HG03135 (cell line): Measurements from ENCODE around the gene ZNF408.

ENCODE experiments used
- ATAC-seq: cut with Tn5 transposase; IDR thresholded peaks from one replicate; pipeline ENCODE4 v1.9.1; 2021; ENCODE audit warnings: mild to moderate bottlenecking, moderate library complexity; ENCODE audit not compliant: unreplicated experiment

ZNF408 gene

GRCh38 chr11:46725338-46726205, 24.7 kb downstream of the ZNF408 start:
- no peak for ATAC-seq

- no peak for ATAC-seq
Observed at GRCh38 chr11:46726206-46726862, 25.5 kb downstream of the ZNF408 start.

- ATAC-seq = no peak
Observed at GRCh38 chr11:46727952-46728658, 27.3 kb downstream of the ZNF408 start.

GRCh38 chr11:46728659-46729040, 27.8 kb downstream of the ZNF408 start:
- no peak for ATAC-seq

GRCh38 chr11:46729110-46730027, 28.5 kb downstream of the ZNF408 start:
- ATAC-seq = no peak

- no peak for ATAC-seq
Observed at GRCh38 chr11:46731545-46731944, 30.7 kb downstream of the ZNF408 start.

GRCh38 chr11:46733234-46733633, 32.4 kb downstream of the ZNF408 start:
- ATAC-seq = no peak

GRCh38 chr11:46736146-46736545, 35.3 kb downstream of the ZNF408 start:
- ATAC-seq = no peak

- ATAC-seq = no peak
Observed at GRCh38 chr11:46736615-46737014, 35.8 kb downstream of the ZNF408 start.

GRCh38 chr11:46737699-46738098, 36.9 kb downstream of the ZNF408 start:
- ATAC-seq = no peak

GRCh38 chr11:46738887-46739286, 38.1 kb downstream of the ZNF408 start:
- no peak for ATAC-seq

- ATAC-seq = no peak
Observed at GRCh38 chr11:46741600-46742484, 41.0 kb downstream of the ZNF408 start.

- no peak for ATAC-seq
Observed at GRCh38 chr11:46743043-46743442, 42.2 kb downstream of the ZNF408 start.

GRCh38 chr11:46743693-46744339, 43.0 kb downstream of the ZNF408 start:
- ATAC-seq = no peak

- no peak for ATAC-seq
Observed at GRCh38 chr11:46745328-46745727, 44.5 kb downstream of the ZNF408 start.

GRCh38 chr11:46745995-46746394, 45.2 kb downstream of the ZNF408 start:
- no peak for ATAC-seq

GRCh38 chr11:46747150-46747549, 46.3 kb downstream of the ZNF408 start:
- no peak for ATAC-seq
